NCI-H2107 (cell line): ENCODE measurements around the gene JAKMIP1.

Source experiments
- DNase-seq: peaks from one replicate; lab custom pipeline; 2025; lab: John Stamatoyannopoulos, UW

The JAKMIP1 gene

GRCh38 chr4:6201580-6202091 is 1.3 kb upstream of the JAKMIP1 start:
- DNase-seq: no peak

- DNase-seq: no peak
Measured at GRCh38 chr4:6200922-6201362, 593 bp upstream of the JAKMIP1 start.

GRCh38 chr4:6199422-6199921 is 877 bp downstream of the JAKMIP1 start:
- no peak for DNase-seq

GRCh38 chr4:6198768-6199421 is 1.5 kb downstream of the JAKMIP1 start:
- DNase-seq: no peak

GRCh38 chr4:6198278-6198677 is 2.1 kb downstream of the JAKMIP1 start:
- no peak for DNase-seq

- DNase-seq: no peak
Measured at GRCh38 chr4:6197433-6198174, 2.7 kb downstream of the JAKMIP1 start.

GRCh38 chr4:6196871-6197270 is 3.5 kb downstream of the JAKMIP1 start:
- DNase-seq: no peak

- DNase-seq: no peak
Measured at GRCh38 chr4:6196324-6196723, 4.0 kb downstream of the JAKMIP1 start.

GRCh38 chr4:6195602-6196319 is 4.6 kb downstream of the JAKMIP1 start:
- DNase-seq: no peak

- no peak for DNase-seq
Measured at GRCh38 chr4:6194458-6195195, 5.7 kb downstream of the JAKMIP1 start.

GRCh38 chr4:6193399-6193798 is 7.0 kb downstream of the JAKMIP1 start:
- DNase-seq: no peak

GRCh38 chr4:6192245-6192644 is 8.1 kb downstream of the JAKMIP1 start:
- DNase-seq: no peak

- DNase-seq: no peak
Measured at GRCh38 chr4:6191448-6192130, 8.8 kb downstream of the JAKMIP1 start.

- DNase-seq: no peak
Measured at GRCh38 chr4:6190486-6190885, 9.9 kb downstream of the JAKMIP1 start.

GRCh38 chr4:6189511-6189910 is 10.8 kb downstream of the JAKMIP1 start:
- no peak for DNase-seq

GRCh38 chr4:6188687-6189305 is 11.6 kb downstream of the JAKMIP1 start:
- DNase-seq: no peak

GRCh38 chr4:6184169-6184568 is 16.2 kb downstream of the JAKMIP1 start:
- no peak for DNase-seq

- no peak for DNase-seq
Measured at GRCh38 chr4:6183740-6184139, 16.6 kb downstream of the JAKMIP1 start.

GRCh38 chr4:6182376-6183280 is 17.7 kb downstream of the JAKMIP1 start:
- DNase-seq: no peak
